H1 (cell line): Measurements from ENCODE around the gene RBP3. TPM values are rescaled to one million over a fixed set of nuclear protein-coding genes. Genes with fewer than 3 reads are reported as not detected.

ENCODE experiments used
- BCL11A ChIP-seq, 2 experiments: IDR thresholded peaks; one replicate each; pipeline ENCODE4 v1.6.1; 2011; ENCODE audit warnings: low read depth in 2 of 2, low read length in 2 of 2, mild to moderate bottlenecking in 2 of 2
- CHD2 ChIP-seq: IDR thresholded peaks from 2 replicates; pipeline ENCODE4 v1.6.1; 2012; ENCODE audit warnings: low read length, improper control_type of control experiment
- CHD7 ChIP-seq: fragments of 300-600 bp; sonication (generic); IDR thresholded peaks from 2 replicates; pipeline ENCODE4 v1.7.1; 2012; ENCODE audit warnings: low read length, moderate library complexity, mild to moderate bottlenecking, inconsistent platforms; ENCODE audit not compliant: insufficient replicate concordance
- EP300 ChIP-seq, 2 experiments: IDR thresholded peaks; 1 replicate in 1 of 2; 2 replicates in 1 of 2; pipeline ENCODE4 v1.6.1; 2011 to 2012; ENCODE audit warnings: low read depth in 2 of 2, low read length in 2 of 2, mild to moderate bottlenecking in 2 of 2, borderline replicate concordance in 1 of 2, inconsistent platforms in 1 of 2, moderate library complexity in 1 of 2
- KDM4A ChIP-seq: IDR thresholded peaks from one replicate; pipeline ENCODE4 v1.7.1; 2012; ENCODE audit warnings: low read depth, mild to moderate bottlenecking, moderate library complexity, low read length, inconsistent platforms; ENCODE audit not compliant: severe bottlenecking
- POU5F1 ChIP-seq: IDR thresholded peaks from 2 replicates; pipeline ENCODE4 v1.6.1; 2011; ENCODE audit warnings: low read depth, mild to moderate bottlenecking, low read length, moderate library complexity
- RBBP5 ChIP-seq: IDR thresholded peaks from 2 replicates; pipeline ENCODE4 v1.7.1; 2012; ENCODE audit warnings: low read depth, mild to moderate bottlenecking, inconsistent platforms, low read length, moderate library complexity, borderline replicate concordance
- RXRA ChIP-seq: IDR thresholded peaks from 2 replicates; pipeline ENCODE4 v1.6.1; 2011; ENCODE audit warnings: low read depth, mild to moderate bottlenecking, low read length, moderate library complexity; ENCODE audit not compliant: insufficient read depth
- SP1 ChIP-seq: IDR thresholded peaks from 2 replicates; pipeline ENCODE4 v1.6.1; 2011; ENCODE audit warnings: low read depth, low read length
- polyA plus RNA-seq, 7 experiments: library from polyadenylated mRNA; depleted of rRNA in 3 of 7; stranded (reverse) in 5 of 7; unstranded in 2 of 7; fragments of >200 nt in 5 of 7; fragments of 200-250 nt in 2 of 7; gene quantifications; 1 replicate in 5 of 7; 2 replicates in 1 of 7; 4 replicates in 1 of 7; pipeline versions ENCODE4 v1.2.1 to v1.2.3, GENCODE V29; 2011 to 2013; ENCODE audit warnings: missing spikeins in 2 of 7, mixed read lengths in 2 of 7
- total RNA-seq: library from RNA; stranded (reverse); fragmentation: NEBNext Ultra II Directional; extraction: Animal tissue kit (Norgen Biotek cat#: 25700); gene quantifications from 2 replicates; pipeline ENCODE4 v1.2.1, GENCODE V29; 2021
- TF ChIP-seq, protein P1 (sequence below): IDR thresholded peaks from 2 replicates; pipeline ENCODE4 v1.6.1; 2011; ENCODE audit warnings: low read length, improper control_type of control experiment

RBP3 gene
- total and polyA plus RNA-seq, 2 of the 8 experiments (the other 6 are each of a cell fraction or from before 2014, with no cell fraction given), result not detected

DNA sequence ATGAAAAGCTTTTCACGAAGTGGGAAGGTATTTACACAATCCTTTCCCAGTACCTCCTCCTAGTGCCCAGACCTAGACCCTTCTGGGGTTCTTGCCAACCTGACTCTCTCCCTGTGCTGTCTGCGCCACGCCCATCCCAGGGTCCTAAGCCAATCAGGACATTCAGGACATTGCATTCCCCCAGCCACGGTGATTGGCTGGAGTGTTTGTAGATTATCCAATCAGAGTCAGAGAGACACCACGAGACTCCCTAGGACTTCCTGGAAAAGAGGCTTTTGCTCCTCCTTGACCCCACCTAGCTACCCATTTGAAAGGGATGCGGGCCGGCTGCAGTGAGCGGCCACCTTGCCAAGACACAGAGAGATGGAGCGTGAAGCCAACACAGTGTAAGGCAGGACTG lies 29.5 kb upstream of the RBP3 start (continued):
- TF ChIP-seq CHD7, result no peak
- TF ChIP-seq BCL11A (IDR thresholded peaks at IDR 0.05; ENCODE audit: low read depth in 2 of 2, low read length in 2 of 2), result no peak
- TF ChIP-seq, protein P1, sequence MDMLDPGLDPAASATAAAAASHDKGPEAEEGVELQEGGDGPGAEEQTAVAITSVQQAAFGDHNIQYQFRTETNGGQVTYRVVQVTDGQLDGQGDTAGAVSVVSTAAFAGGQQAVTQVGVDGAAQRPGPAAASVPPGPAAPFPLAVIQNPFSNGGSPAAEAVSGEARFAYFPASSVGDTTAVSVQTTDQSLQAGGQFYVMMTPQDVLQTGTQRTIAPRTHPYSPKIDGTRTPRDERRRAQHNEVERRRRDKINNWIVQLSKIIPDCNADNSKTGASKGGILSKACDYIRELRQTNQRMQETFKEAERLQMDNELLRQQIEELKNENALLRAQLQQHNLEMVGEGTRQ, result no peak
- TF ChIP-seq RXRA, result no peak
- peak; percentile 88 for TF ChIP-seq SP1
- TF ChIP-seq EP300 (IDR thresholded peaks at IDR 0.05; ENCODE audit: borderline replicate concordance in 1 of 2, low read depth in 2 of 2, low read length in 2 of 2), result no peak
- TF ChIP-seq CHD2, result peak; percentile 55; the same call in 1 of the 2 replicates
- no peak for TF ChIP-seq KDM4A
- no peak for TF ChIP-seq RBBP5
- TF ChIP-seq POU5F1, result no peak
